HG03060 (cell line): Measurements from ENCODE around the gene LGMN.

Experiments used
- ATAC-seq: cut with Tn5 transposase; IDR thresholded peaks from one replicate; pipeline ENCODE4 v1.9.1; 2021; ENCODE audit warnings: low read depth, moderate number of reproducible peaks; ENCODE audit not compliant: unreplicated experiment

LGMN gene

GRCh38 chr14:92702441-92702918 lies 45.9 kb downstream of the LGMN start:
- no peak for ATAC-seq

DNA sequence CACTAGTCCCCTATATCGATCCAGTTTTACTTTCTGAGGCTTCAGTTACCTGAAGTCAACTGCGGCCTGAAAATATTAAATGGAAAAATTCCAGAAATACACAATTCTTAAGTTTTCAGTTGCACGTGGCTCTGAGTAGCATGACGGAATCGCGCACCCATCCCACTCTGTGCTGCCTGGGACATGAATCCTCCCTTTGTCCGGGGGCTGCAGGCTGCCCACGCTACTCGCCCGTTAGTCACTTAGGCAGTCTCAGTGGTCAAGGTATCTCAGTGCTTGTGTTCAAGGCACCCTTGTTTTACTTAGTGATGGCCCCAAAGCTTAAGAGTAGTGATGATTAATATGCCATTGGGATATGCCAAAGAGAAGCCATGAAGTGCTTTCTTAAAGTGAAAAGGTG lies 46.6 kb downstream of the LGMN start:
- no peak for ATAC-seq

DNA sequence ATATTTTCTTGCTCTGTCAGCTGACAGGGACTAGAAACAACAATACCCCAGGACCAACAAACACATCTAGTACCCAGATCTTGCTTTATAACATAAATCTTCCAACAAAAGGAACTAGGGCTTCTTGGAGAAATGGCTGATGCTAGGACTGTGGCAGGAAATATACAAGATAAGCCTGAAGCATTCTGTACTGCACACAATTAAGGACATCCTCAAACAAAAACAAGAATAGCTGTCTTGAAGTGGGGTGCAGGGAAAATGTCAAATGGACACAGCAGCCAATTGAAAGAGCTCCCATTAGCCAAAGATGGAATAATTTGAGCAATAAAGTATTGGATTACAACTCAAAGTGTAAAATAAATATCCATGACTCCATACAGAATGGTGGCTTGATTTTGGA lies 50.0 kb downstream of the LGMN start:
- ATAC-seq: no peak

GRCh38 chr14:92696366-92696765 lies 52.1 kb downstream of the LGMN start:
- ATAC-seq: no peak

DNA sequence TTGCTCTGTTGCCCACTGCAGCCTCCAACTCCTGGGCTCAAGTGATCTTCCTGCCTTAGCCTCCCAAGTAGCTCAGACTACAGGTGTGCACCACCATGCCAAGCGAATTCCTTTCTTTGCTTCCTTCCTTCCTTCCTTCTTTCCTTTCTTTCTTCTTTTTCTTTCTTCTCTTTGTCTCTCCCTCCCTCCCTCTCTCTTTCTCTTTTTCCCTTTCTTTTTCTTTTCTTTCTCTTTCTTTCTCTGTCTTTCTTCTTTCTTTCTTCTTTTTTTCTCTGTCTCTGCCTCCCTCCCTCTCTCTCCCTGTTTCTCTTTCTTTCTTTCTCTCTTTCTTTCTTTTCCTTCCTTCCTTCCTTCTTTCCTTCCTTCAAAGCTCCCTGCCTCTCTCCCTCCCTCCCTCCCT lies 52.9 kb downstream of the LGMN start:
- ATAC-seq: no peak

- no peak for ATAC-seq
These were observed 53.6 kb downstream of the LGMN start for GRCh38 chr14:92694807-92695206.

DNA sequence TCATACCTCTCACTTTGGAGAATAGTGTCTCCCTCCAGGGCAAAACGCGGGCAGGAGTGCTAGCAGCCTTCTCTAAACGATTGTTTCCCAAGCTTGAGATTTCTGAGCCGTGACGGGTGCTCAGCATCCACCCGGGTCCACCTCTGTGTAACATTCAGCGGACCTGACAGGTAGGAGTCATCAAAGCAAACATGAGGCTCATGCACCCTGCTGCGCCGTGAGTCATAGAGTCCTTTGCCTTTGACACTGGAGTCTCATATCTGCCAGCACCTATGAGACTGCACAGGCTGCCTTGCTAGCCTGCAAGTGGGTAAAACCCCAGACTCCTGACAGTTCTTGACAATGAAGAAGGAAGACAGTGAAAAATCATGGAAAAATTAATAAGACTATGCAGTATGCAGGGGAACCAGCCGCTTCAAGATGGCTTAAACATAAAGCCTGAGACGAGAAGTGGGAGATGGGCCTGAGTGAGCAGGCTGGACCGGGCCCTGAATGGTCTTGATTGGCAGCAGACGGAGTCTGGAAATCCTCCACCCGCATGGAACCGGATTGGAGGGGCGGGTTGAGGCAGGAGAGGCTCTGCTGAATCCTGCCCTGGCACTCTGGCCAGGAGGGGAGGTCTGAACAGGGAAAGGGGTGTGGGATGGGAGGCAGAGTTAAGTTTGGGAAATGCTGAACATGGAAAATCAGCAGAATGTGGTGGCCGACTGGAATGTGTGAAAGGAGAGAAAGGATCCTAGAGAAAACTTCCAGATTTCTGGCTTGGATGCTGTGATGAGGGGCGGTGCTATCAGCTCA lies 54.2 kb downstream of the LGMN start:
- no peak for ATAC-seq

DNA sequence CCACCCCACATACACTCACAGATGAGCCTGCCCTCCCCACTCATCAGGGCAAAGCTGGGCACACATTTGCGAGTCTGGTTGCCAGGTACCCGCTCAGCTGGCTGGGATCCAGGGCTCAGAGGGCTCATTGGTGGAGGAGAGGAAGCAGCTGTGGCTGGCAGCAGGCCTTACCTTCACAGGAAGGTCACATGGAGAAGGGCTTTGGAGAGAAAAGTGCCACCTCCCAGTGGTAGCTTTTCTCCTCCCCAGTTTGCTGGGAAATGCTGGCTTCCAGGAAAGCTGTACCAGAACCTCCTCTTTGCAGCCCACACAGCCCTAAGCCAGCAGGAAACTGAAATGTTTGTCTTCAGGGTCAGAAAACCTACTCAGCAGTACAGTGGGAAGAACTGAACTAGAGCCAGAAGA lies 55.6 kb downstream of the LGMN start:
- no peak for ATAC-seq

GRCh38 chr14:92690171-92691011 lies 58.0 kb downstream of the LGMN start:
- ATAC-seq: no peak

- no peak for ATAC-seq
These were observed 59.7 kb downstream of the LGMN start for GRCh38 chr14:92688434-92689375.

DNA sequence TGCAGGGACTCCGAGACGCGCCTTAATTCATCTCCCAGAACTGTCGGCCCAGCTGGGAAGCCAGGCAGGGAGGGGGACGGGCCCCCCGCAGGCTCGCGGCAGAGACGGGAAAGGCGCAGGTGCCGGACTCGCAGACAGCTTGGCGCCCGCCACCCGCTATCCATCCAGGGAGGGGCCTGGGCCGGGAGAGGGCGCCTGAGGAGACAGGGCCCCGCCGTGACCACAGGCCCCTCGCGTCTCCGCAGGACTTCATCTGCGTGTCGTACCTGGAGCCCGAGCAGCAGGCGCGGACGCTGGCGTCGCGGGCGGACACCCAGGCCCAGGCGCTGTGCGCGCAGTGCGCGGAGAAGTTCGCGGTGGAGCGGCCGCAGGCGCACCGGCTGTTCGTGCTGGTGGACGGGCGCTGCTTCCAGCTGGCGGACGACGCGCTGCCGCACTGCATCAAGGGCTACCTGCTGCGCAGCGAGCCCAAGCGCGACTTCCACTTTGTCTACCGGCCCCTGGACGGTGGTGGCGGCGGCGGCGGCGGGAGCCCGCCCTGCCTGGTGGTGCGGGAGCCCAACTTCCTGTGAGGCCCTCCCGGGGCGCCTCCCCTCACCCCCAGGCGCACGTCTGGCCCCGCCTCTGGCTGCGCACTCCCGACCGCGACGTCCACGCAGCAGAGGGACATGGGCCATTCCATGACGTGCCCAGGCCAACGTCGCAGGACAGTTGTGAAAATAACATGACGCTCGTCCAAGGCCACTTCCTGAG lies 60.6 kb downstream of the LGMN start:
- ATAC-seq: no peak

- ATAC-seq: no peak
These were observed 61.5 kb downstream of the LGMN start for GRCh38 chr14:92686900-92687427.

DNA sequence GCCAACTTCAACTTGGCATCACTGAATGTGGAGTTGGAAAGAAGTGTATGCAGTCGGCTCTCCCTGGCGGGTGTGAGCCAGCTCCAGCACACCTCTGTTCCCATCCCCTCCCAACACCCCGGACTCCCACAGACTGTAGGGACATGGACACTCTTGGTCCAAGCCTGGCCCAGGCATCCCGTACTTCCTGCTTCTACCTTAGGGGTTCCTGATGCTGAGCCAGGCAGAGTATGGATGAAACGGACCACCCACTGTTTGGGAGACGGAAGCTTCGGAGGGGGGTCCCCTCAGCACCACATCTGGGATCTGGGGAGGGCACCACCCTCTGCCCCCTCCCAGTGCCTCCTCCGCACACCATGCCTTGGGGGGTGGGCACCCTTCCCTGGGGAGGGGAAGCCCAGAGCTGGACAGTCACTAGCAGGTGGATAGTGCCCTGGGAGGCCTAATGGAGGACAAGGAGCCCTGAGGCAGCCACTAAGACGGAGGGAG lies 62.0 kb downstream of the LGMN start:
- ATAC-seq: no peak

- no peak for ATAC-seq
These were observed 62.6 kb downstream of the LGMN start for GRCh38 chr14:92685784-92686355.

GRCh38 chr14:92684801-92685560 lies 63.4 kb downstream of the LGMN start:
- no peak for ATAC-seq

DNA sequence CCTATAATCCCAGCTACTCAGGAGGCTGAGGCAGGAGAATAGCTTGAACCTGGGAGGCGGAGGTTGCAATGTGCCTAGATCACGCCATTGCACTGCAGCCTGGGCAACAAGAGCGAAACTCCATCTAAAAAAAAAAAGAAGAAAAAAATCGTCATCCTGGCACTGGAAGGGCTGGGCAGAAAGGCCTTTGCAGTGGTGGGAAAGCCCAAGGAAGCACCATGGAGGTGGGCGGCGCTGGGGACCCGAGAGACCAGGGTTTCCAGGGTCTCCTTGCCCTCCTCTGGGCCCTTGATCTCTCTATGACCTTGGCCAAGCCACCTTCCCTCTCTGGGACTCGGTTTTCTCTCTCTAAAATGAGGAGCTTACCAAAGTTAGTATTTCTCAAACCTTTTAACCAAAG lies 65.4 kb downstream of the LGMN start:
- ATAC-seq: no peak

- no peak for ATAC-seq
These were observed 67.4 kb downstream of the LGMN start for GRCh38 chr14:92680781-92681650.
